Spleen (tissue), 7 donors: ENCODE data around the gene COL23A1.

Experiments
- CTCF ChIP-seq, 11 experiments: fragments of 200-600 bp in 7 of 11; fragments of 450-650 bp in 4 of 11; sonication (generic) in 4 of 11; IDR thresholded peaks in 8 of 11; conservative IDR thresholded peaks in 3 of 11; 1 replicate in 7 of 11; 2 replicates in 4 of 11; pipeline versions ENCODE4 v1.4.0 to v1.8.0; 2016 to 2021; ENCODE audit warnings: antibody characterized with exemption in 11 of 11, inconsistent platforms in 4 of 11, mild to moderate bottlenecking in 1 of 11
- POLR2A ChIP-seq, 3 donors: fragments of 450-650 bp; IDR thresholded peaks; one replicate each; pipeline ENCODE4 v1.5.1; 2017; ENCODE audit warnings: antibody characterized with exemption in 3 of 3, mild to moderate bottlenecking in 1 of 3
- POLR2AphosphoS5 ChIP-seq, 3 donors: sonication (generic); formaldehyde crosslinking; IDR thresholded peaks; one replicate each; pipeline ENCODE4 v1.5.1; 2017; ENCODE audit warnings: antibody characterized with exemption in 3 of 3
- donor health status: DM: no; HTN: no; CAD: no; lungs with moderate emphysema.
- donor health status: DM: no; HTN: no; CAD: no.
- donor health status: DM: no; HTN: no; CAD: no.

- TF ChIP-seq CTCF (IDR thresholded peaks at IDR 0.05 in 8 of 11, conservative IDR thresholded peaks at IDR 0.05 in 3 of 11) (no peak), POLR2A (IDR thresholded peaks at IDR 0.05) (no peak), POLR2AphosphoS5 (IDR thresholded peaks at IDR 0.05) (no peak)
These were observed 303.0 kb downstream of the COL23A1 start for GRCh38 chr5:178287091-178287790.
